Gastroesophageal sphincter (tissue), 4 donors: Measurements from ENCODE around the gene TMEM41A. TPM values are rescaled to one million over a fixed set of nuclear protein-coding genes. Genes with fewer than 3 reads are reported as not detected.
"Not testable (repeated sequence)": the region's sequence is repeated elsewhere in the genome, so short reads cannot be mapped to it uniquely, and the experiment has no call there.

Experiments
- ATAC-seq: fragments of 150-250 bp; one replicate; pipeline ENCODE4 v1.9.1; 2016; ENCODE audit warnings: mild to moderate bottlenecking, moderate library complexity
- H3K27ac ChIP-seq, 4 donors: fragments of 200-600 bp; sonication (generic) in 3 of 4; 1 replicate in 3 of 4; 2 replicates in 1 of 4; pipeline ENCODE4 v1.5.1; 2016 to 2019
- H3K27me3 ChIP-seq: fragments of 200-600 bp; sonication (generic); one replicate; pipeline ENCODE4 v1.5.1; 2019
- H3K36me3 ChIP-seq, 2 donors: fragments of 200-600 bp; sonication (generic); one replicate each; pipeline ENCODE4 v1.5.1; 2019; ENCODE audit warnings: control low read depth in 1 of 2
- H3K4me1 ChIP-seq, 3 donors: fragments of 200-600 bp; sonication (generic); 1 replicate in 2 of 3; 2 replicates in 1 of 3; pipeline ENCODE4 v1.5.1; 2016 to 2019; ENCODE audit warnings: control low read depth in 2 of 3
- H3K4me3 ChIP-seq, 2 donors: fragments of 200-600 bp; sonication (generic); one replicate each; pipeline ENCODE4 v1.5.1; 2019; ENCODE audit warnings: mild to moderate bottlenecking in 1 of 2, moderate library complexity in 1 of 2
- H3K9me3 ChIP-seq, 3 donors: fragments of 200-600 bp; sonication (generic); one replicate each; pipeline ENCODE4 v1.5.1; 2017 to 2019; ENCODE audit warnings: control low read depth in 2 of 3
- CTCF ChIP-seq, 4 experiments: fragments of 200-600 bp in 2 of 4; fragments of 450-650 bp in 2 of 4; sonication (generic) in 1 of 4; IDR thresholded peaks; one replicate each; pipeline ENCODE4 v1.5.1; 2017 to 2019; ENCODE audit warnings: antibody characterized with exemption in 4 of 4, mild to moderate bottlenecking in 2 of 4, moderate library complexity in 2 of 4
- EP300 ChIP-seq: sonication (generic); formaldehyde crosslinking; IDR thresholded peaks from one replicate; pipeline ENCODE4 v1.6.1; 2017; ENCODE audit warnings: antibody characterized with exemption, mild to moderate bottlenecking
- POLR2A ChIP-seq, 2 donors: fragments of 450-650 bp; IDR thresholded peaks; one replicate each; pipeline ENCODE4 v1.6.1; 2017; ENCODE audit warnings: antibody characterized with exemption in 2 of 2, mild to moderate bottlenecking in 2 of 2, moderate library complexity in 1 of 2
- POLR2AphosphoS5 ChIP-seq: sonication (generic); formaldehyde crosslinking; IDR thresholded peaks from one replicate; pipeline ENCODE4 v1.6.1; 2017; ENCODE audit warnings: antibody characterized with exemption
- WGBS, 2 donors: methylation state at CpG; one replicate each; pipeline ENCODE4 v1.1.5; 2018; ENCODE audit warnings: low coverage in 1 of 2; 5-methylcytosine and 5-hydroxymethylcytosine counted together
- total RNA-seq, 4 donors: library from RNA; depleted of rRNA; stranded (reverse); fragments of >200 nt; gene quantifications; one replicate each; pipeline ENCODE4 v1.1.0, GENCODE V29; 2016

Gene TMEM41A
- total RNA-seq, 4 donors from 2014 or later: 7.2 to 10.4 (median 9.3) TPM

- H3K4me1 ChIP-seq: no peaks in the 10 kb centered on the region
- no peak overlapping the region for H3K4me3 ChIP-seq
- H3K27me3 ChIP-seq: no peaks in the 10 kb centered on the region
- no peak for TF ChIP-seq EP300
- WGBS, 2 donors: 79 to 82% methylated on average over 3 of the region's 3 CpGs
- no peak for ATAC-seq
- no peak overlapping the region for H3K27ac ChIP-seq
- H3K36me3 ChIP-seq: peaks cover 0 to 81% of the 10 kb centered on the region in 2 donors
- no peaks in the 10 kb centered on the region for H3K9me3 ChIP-seq
These were observed 14.5 kb downstream of the TMEM41A start for GRCh38 chr3:185484296-185484695.

- H3K4me3 ChIP-seq: no peak overlapping the region
- no peak for ATAC-seq
- H3K27ac ChIP-seq: no peak overlapping the region
- H3K36me3 ChIP-seq: peaks cover 0 to 86% of the 10 kb centered on the region in 2 donors
- no peaks in the 10 kb centered on the region for H3K27me3 ChIP-seq
- H3K4me1 ChIP-seq: no peaks in the 10 kb centered on the region
- TF ChIP-seq EP300 (no peak), CTCF (IDR thresholded peaks at IDR 0.05) (no peak), POLR2A (IDR thresholded peaks at IDR 0.05) (no peak), POLR2AphosphoS5 (no peak)
- H3K9me3 ChIP-seq: no peaks in the 10 kb centered on the region
- 70 to 80% methylated on average over 2 of the region's 2 CpGs for WGBS, 2 donors
These were observed 19.4 kb downstream of the TMEM41A start for GRCh38 chr3:185479373-185479945.

GRCh38 chr3:185477316-185477715 is 21.5 kb downstream of the TMEM41A start:
- peaks cover 0 to 95% of the 10 kb centered on the region in 2 donors for H3K36me3 ChIP-seq
- no peak for ATAC-seq
- 85 to 86% methylated on average over 3 of the region's 3 CpGs for WGBS, 2 donors

GRCh38 chr3:185474922-185475321 is 23.9 kb downstream of the TMEM41A start:
- not testable (repeated sequence) for H3K4me1 ChIP-seq, H3K27ac ChIP-seq, H3K4me3 ChIP-seq, H3K27me3 ChIP-seq, H3K9me3 ChIP-seq, ATAC-seq
- H3K36me3 ChIP-seq: peaks cover 0 to 80% of the 10 kb centered on the region in 2 donors
- 71 to 100% methylated on average over 1 to 5 of the region's 6 CpGs for WGBS, 2 donors

More at GRCh38 chr3:185477316-185477715, 21.5 kb downstream of the TMEM41A start:
- no peaks in the 10 kb centered on the region for H3K9me3 ChIP-seq
- H3K4me1 ChIP-seq: no peaks in the 10 kb centered on the region
- H3K27ac ChIP-seq: no peak overlapping the region
- TF ChIP-seq POLR2A (IDR thresholded peaks at IDR 0.05): no peak
- no peak for TF ChIP-seq POLR2AphosphoS5
- no peak for TF ChIP-seq CTCF (IDR thresholded peaks at IDR 0.05)
- no peak for TF ChIP-seq EP300
- no peaks in the 10 kb centered on the region for H3K27me3 ChIP-seq
- H3K4me3 ChIP-seq: no peak overlapping the region

- H3K4me3 ChIP-seq: no peak overlapping the region
- H3K27me3 ChIP-seq: no peaks in the 10 kb centered on the region
- H3K4me1 ChIP-seq: no peaks in the 10 kb centered on the region
- H3K27ac ChIP-seq: no peak overlapping the region
- TF ChIP-seq EP300: no peak
- no peak for TF ChIP-seq CTCF (IDR thresholded peaks at IDR 0.05)
- no peak for TF ChIP-seq POLR2AphosphoS5
- TF ChIP-seq POLR2A (IDR thresholded peaks at IDR 0.05): no peak
- WGBS, 2 donors: 79 to 86% methylated on average over 4 to 6 of the region's 15 CpGs
- H3K36me3 ChIP-seq: peaks cover 0 to 81% of the 10 kb centered on the region in 2 donors
- no peak for ATAC-seq
- no peaks in the 10 kb centered on the region for H3K9me3 ChIP-seq
These were observed 25.5 kb downstream of the TMEM41A start for GRCh38 chr3:185473290-185473815.

- Histone ChIP-seq H3K36me3 (peaks cover 0 to 84% of the 10 kb centered on the region in 2 donors), H3K9me3 (no peaks in the 10 kb centered on the region), H3K27ac (no peak overlapping the region), H3K4me3 (no peak overlapping the region), H3K4me1 (no peaks in the 10 kb centered on the region), H3K27me3 (no peaks in the 10 kb centered on the region)
- TF ChIP-seq CTCF (IDR thresholded peaks at IDR 0.05) (no peak), POLR2A (IDR thresholded peaks at IDR 0.05) (no peak), POLR2AphosphoS5 (no peak), EP300 (no peak)
- 58 to 63% methylated on average over 3 of the region's 3 CpGs for WGBS, 2 donors
- ATAC-seq: no peak
These were observed 28.5 kb downstream of the TMEM41A start for GRCh38 chr3:185470323-185470722.
